ENCODE measurements around the gene ERCC1.

GRCh38 chr19:45473367-45473681, 49.6 kb upstream of the ERCC1 start:
- no peak for TF ChIP-seq CTCF (IDR thresholded peaks at IDR 0.05)
- TF ChIP-seq POLR2A (IDR thresholded peaks at IDR 0.05) = no peak

Measured in adrenal gland (tissue), 5 donors.